MM.1S (cell line): ENCODE measurements around the gene ARFRP1.

ENCODE experiments used
- DNase-seq: peaks from one replicate; pipeline ENCODE4 v3.0.0-alpha.2; 2015
- H2AFZ ChIP-seq: fragments of 300-600 bp; sonication (generic); 2 replicates; pipeline ENCODE4 v1.6.0; 2016; ENCODE audit warnings: antibody characterized with exemption, low read length
- H3F3A ChIP-seq: fragments of 300-600 bp; sonication (generic); 2 replicates; pipeline ENCODE4 v1.6.1; 2016; ENCODE audit warnings: mild to moderate bottlenecking, antibody characterized with exemption, low read length, moderate library complexity, mixed read lengths; ENCODE audit not compliant: insufficient read depth
- H3K27ac ChIP-seq: fragments of 300-600 bp; sonication (generic); 2 replicates; pipeline ENCODE4 v1.5.1; 2016; ENCODE audit warnings: mild to moderate bottlenecking, low read length
- H3K27me3 ChIP-seq: fragments of 300-600 bp; sonication (generic); replicated peaks from 2 replicates; pipeline ENCODE4 v1.6.0; 2016; ENCODE audit warnings: low read length; ENCODE audit not compliant: insufficient read depth
- H3K36me3 ChIP-seq: fragments of 300-600 bp; sonication (generic); replicated peaks from 2 replicates; pipeline ENCODE4 v1.6.1; 2016; ENCODE audit warnings: mild to moderate bottlenecking, low read length, mixed read lengths; ENCODE audit not compliant: insufficient read depth
- H3K4me1 ChIP-seq: fragments of 300-600 bp; sonication (generic); 2 replicates; pipeline ENCODE4 v1.6.1; 2016; ENCODE audit warnings: low read length, mixed read lengths
- H3K4me2 ChIP-seq: fragments of 300-600 bp; sonication (generic); 2 replicates; pipeline ENCODE4 v1.6.0; 2016; ENCODE audit warnings: low read depth, low read length
- H3K4me3 ChIP-seq: fragments of 300-600 bp; sonication (generic); 2 replicates; pipeline ENCODE4 v1.5.1; 2016; ENCODE audit warnings: low read length, mixed read lengths
- H3K79me2 ChIP-seq: fragments of 300-600 bp; sonication (generic); 2 replicates; pipeline ENCODE4 v1.6.1; 2016; ENCODE audit warnings: mixed run types, low read length, mixed read lengths
- H3K9ac ChIP-seq: fragments of 300-600 bp; sonication (generic); 2 replicates; pipeline ENCODE4 v1.6.1; 2016; ENCODE audit warnings: low read length, mixed read lengths
- H3K9me2 ChIP-seq: fragments of 300-600 bp; sonication (generic); replicated peaks from 2 replicates; pipeline ENCODE4 v1.6.1; 2016; ENCODE audit warnings: mild to moderate bottlenecking, low read length, mixed read lengths; ENCODE audit not compliant: insufficient read depth
- H3K9me3 ChIP-seq: fragments of 300-600 bp; sonication (generic); replicated peaks from 2 replicates; pipeline ENCODE4 v1.6.1; 2016; ENCODE audit warnings: mild to moderate bottlenecking, low read length, mixed read lengths; ENCODE audit not compliant: insufficient read depth
- H4K20me1 ChIP-seq: fragments of 300-600 bp; sonication (generic); 2 replicates; pipeline ENCODE4 v1.6.1; 2016; ENCODE audit warnings: mild to moderate bottlenecking, low read length, moderate library complexity, mixed read lengths; ENCODE audit not compliant: insufficient read depth
- EZH2 ChIP-seq: fragments of 300-600 bp; sonication (generic); optimal IDR thresholded peaks from 2 replicates; pipeline ENCODE3; 2017; ENCODE audit warnings: low read depth, mild to moderate bottlenecking, antibody characterized with exemption, low read length, mixed read lengths
- EZH2phosphoT487 ChIP-seq: fragments of 300-600 bp; sonication (generic); IDR thresholded peaks from 2 replicates; pipeline ENCODE4 v1.6.1; 2018; ENCODE audit warnings: antibody characterized with exemption, low read length
- TF ChIP-seq, protein P1 (sequence below): fragments of 300-600 bp; sonication (generic); IDR thresholded peaks from 2 replicates; pipeline ENCODE4 v1.5.1; 2016; ENCODE audit warnings: antibody characterized with exemption, low read length, mixed read lengths

The ARFRP1 gene

DNA sequence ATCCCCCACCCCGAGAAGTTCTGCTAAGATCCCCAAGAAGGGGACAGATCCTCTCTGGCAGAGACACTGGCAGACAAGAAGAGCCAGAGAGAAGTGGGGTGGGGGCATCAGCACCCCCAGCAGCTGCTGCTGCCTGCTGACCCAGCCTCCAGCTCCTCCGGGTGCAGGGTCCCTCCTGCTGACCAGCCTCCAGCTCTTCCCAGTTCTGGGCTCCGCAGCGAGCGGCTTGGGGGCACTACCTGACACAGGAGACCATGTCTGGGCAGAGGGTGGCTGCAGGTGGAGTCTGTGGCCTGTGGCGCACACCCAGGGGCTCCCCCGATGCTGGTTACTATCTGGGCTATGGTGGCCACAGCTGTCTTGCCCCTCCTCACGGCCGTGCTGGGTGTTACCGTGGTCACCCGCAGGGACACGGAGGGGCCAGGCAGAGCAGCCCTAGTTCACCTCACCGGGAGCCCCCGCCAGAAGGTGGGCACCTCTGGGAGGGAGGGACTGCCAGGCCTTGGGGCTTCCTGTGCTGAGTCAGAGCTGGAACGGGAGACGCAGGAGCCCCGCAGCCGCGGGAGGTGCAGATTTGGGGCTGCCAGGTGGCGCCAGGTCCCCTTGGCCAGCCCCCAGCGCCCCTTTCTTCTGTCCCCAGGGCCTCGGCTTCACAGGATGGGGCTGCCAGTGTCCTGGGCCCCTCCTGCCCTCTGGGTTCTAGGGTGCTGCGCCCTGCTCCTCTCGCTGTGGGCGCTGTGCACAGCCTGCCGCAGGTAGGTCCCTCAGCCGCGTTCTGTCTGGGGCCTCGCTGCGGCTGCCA, 29.3 kb upstream of the ARFRP1 start:
- H3K4me2 ChIP-seq: peak overlapping the region; percentile 94
- H3K9ac ChIP-seq: peak overlapping the region; percentile 88

DNA sequence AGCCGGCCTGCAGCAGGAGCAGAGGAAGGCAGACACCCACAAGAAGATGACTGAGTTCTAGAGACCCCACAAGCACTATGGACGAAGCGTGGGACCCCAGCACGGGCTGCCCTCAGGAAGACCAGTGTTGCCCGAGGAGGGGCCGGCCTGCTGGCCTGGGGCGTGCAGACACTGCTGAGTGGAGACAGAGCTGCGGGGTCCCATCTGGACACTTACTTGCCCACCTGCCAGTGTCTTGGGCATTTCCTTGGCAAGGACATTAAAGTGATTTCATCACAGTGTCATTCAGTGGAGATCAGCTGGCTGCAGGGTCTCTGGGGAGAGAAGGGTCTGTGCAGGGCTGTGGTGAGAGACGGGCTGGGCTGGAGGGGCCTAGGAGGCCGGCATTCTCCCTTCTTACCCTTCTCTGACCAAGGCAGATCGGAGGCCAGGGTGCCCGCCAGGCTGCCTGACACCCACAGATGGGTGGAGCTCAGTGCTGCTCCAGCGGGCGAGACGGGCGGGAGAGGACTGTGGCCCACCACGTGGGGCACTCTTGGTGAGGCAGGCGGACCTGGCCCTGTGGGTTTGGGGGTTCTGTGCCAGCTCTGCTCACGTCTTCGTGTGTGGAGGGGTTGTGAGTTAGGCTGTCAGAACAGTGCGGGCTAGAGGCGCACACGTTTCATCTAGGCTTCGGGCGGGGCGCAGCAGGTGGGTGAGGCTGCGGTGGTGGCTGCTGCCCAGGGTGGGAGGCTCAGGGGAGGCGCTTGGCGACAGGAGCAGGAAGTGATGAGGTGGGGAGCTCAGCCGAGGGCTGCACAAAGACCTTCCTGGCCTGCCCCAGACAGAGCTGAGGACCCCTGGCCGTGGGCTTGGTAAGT, 28.3 kb upstream of the ARFRP1 start, which contains the start of gene LIME1:
TSS of gene LIME1 (plus strand) at position 806 of the 860 bp plus-strand sequence. CDS start 886 bp downstream, outside the sequence.
- peaks cover 28% of the 10 kb centered on the region for H3F3A ChIP-seq
- peak within 1 kb of the TSS; percentile 86 for H3K4me3 ChIP-seq
- H3K4me2 ChIP-seq: peak within 1 kb of the TSS; percentile 94
- peak; percentile 92 for DNase-seq
- peak within 1 kb of the TSS; percentile 93 for H3K27ac ChIP-seq
- H3K9ac ChIP-seq: peak within 1 kb of the TSS; percentile 88
- H2AFZ ChIP-seq: no peak within 1 kb of the TSS
- H3K27me3 ChIP-seq: no peaks in the 10 kb centered on the region
- peaks cover 30% of the 10 kb centered on the region for H3K4me1 ChIP-seq
- H4K20me1 ChIP-seq: no peaks in the 10 kb centered on the region
- H3K79me2 ChIP-seq: peaks cover 72% of the 10 kb centered on the region
- no peak for TF ChIP-seq EZH2phosphoT487
- TF ChIP-seq, protein P1, sequence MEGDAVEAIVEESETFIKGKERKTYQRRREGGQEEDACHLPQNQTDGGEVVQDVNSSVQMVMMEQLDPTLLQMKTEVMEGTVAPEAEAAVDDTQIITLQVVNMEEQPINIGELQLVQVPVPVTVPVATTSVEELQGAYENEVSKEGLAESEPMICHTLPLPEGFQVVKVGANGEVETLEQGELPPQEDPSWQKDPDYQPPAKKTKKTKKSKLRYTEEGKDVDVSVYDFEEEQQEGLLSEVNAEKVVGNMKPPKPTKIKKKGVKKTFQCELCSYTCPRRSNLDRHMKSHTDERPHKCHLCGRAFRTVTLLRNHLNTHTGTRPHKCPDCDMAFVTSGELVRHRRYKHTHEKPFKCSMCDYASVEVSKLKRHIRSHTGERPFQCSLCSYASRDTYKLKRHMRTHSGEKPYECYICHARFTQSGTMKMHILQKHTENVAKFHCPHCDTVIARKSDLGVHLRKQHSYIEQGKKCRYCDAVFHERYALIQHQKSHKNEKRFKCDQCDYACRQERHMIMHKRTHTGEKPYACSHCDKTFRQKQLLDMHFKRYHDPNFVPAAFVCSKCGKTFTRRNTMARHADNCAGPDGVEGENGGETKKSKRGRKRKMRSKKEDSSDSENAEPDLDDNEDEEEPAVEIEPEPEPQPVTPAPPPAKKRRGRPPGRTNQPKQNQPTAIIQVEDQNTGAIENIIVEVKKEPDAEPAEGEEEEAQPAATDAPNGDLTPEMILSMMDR: peak; percentile 15; the same call in 1 of the 2 replicates
- no peaks in the 10 kb centered on the region for H3K9me3 ChIP-seq
- H3K36me3 ChIP-seq: no peaks in the 10 kb centered on the region
- H3K9me2 ChIP-seq: no peaks in the 10 kb centered on the region

More for the DNA sequence above, 29.3 kb upstream of the ARFRP1 start:
- H3K4me3 ChIP-seq: peak overlapping the region; percentile 86
- DNase-seq: peak; percentile 62
- H3K9me3 ChIP-seq: no peaks in the 10 kb centered on the region
- H4K20me1 ChIP-seq: no peaks in the 10 kb centered on the region
- TF ChIP-seq EZH2phosphoT487 (no peak), EZH2 (no peak)
- TF ChIP-seq, protein P1: peak; percentile 11; the same call in 1 of the 2 replicates
- peak overlapping the region; percentile 93 for H3K27ac ChIP-seq
- no peaks in the 10 kb centered on the region for H3K27me3 ChIP-seq
- no peak overlapping the region for H2AFZ ChIP-seq
- H3K79me2 ChIP-seq: peaks cover 63% of the 10 kb centered on the region
- H3K4me1 ChIP-seq: peaks cover 20% of the 10 kb centered on the region
- H3K9me2 ChIP-seq: no peaks in the 10 kb centered on the region
- H3K36me3 ChIP-seq: no peaks in the 10 kb centered on the region
- H3F3A ChIP-seq: peaks cover 20% of the 10 kb centered on the region

DNA sequence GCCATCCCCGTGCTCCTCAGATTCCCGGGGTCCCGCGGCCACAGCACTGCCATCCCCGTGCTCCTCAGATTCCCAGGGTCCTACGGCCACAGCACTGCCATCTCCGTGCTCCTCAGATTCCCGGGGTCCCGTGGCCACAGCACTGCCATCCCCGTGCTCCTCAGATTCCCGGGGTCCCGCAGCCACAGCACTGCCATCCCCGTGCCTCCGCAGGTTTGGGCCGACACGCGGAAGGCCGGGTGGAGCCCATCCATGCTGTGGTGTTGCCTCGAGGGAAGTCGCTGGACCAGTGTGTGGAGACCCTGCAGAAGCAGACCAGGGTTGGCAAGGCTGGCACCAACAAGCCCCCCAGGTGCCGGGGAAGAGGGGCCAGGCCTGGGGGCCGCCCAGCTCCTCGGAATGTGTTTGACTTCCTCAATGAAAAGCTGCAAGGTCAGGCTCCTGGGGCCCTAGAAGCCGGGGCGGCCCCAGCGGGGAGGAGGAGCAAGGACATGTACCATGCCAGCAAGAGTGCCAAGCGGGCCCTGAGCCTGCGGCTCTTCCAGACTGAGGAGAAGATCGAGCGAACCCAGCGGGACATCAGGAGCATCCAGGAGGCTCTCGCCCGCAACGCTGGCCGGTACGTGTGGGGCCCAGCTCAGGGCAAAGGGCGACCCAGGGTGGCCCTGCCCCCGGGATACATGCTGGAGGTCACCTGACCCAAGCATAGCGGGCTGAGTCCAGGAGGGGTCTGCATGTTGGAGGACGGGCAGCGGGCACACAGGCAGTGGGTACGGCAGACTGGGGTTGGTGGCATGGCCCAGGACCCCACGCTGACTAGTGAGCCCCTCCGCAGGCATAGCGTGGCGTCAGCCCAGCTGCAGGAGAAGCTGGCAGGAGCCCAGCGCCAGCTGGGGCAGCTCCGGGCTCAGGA, 27.4 kb upstream of the ARFRP1 start:
- Histone ChIP-seq H4K20me1 (no peaks in the 10 kb centered on the region), H2AFZ (no peak overlapping the region), H3K4me1 (peaks cover 35% of the 10 kb centered on the region), H3F3A (peaks cover 35% of the 10 kb centered on the region), H3K79me2 (peaks cover 72% of the 10 kb centered on the region), H3K9ac (peak overlapping the region; percentile 88; the same call in 1 of the 2 replicates), H3K4me3 (no peak overlapping the region; the same call in 1 of the 2 replicates), H3K9me3 (no peaks in the 10 kb centered on the region), H3K9me2 (no peaks in the 10 kb centered on the region), H3K4me2 (peak overlapping the region; percentile 94; the same call in 1 of the 2 replicates), H3K36me3 (no peaks in the 10 kb centered on the region), H3K27ac (peak overlapping the region; percentile 93; the same call in 1 of the 2 replicates), H3K27me3 (no peaks in the 10 kb centered on the region)
- no peak for DNase-seq
- TF ChIP-seq EZH2: no peak
- TF ChIP-seq EZH2phosphoT487: no peak
- TF ChIP-seq, protein P1: no peak
